Measurements from ENCODE around the gene HIVEP3. TPM values are rescaled to one million over a fixed set of nuclear protein-coding genes. Genes with fewer than 3 reads are reported as not detected.

The HIVEP3 gene
- total RNA-seq, 4 donors from 2014 or later = 5.3 to 17.3 (median 9.1) TPM

DNA sequence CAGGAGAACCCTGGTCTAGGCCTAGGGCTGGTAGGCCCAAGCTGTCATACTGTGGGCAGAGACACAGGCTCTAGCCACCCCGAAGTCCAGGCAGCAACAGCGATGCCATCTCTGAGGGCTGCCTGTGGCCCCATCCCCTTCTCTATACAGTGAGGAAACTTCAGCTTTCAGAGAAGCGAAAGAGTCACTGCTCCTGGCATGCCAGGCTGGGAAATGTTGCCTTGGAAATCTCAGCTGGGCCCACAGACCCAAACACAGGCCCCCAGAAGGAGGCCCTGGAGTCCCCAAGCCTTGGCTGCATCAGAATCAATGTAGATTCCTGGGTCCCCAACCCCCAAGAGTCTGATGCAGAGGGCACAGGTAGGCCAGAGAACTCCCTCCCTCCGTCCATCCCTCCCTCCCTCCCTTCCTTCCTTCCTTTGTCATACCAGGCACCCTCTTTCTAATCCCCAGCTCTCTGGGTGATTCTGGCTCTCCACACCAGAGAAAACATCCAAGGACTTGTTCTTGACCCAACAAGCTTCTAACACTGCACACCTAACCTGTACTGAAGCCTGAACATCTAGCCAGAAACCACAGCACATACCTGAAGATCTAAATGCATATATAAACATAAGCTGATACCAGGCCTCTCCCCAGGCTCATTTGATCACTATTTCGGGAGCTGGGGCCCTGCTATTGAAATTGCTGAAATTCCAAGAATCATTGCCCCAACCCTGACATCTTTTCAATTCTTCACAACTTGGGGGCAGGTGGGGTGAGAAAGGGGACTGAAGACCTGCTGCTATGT, 291.0 kb downstream of the HIVEP3 start:
- TF ChIP-seq POLR2A (IDR thresholded peaks at IDR 0.05) = no peak
- TF ChIP-seq, protein P1, sequence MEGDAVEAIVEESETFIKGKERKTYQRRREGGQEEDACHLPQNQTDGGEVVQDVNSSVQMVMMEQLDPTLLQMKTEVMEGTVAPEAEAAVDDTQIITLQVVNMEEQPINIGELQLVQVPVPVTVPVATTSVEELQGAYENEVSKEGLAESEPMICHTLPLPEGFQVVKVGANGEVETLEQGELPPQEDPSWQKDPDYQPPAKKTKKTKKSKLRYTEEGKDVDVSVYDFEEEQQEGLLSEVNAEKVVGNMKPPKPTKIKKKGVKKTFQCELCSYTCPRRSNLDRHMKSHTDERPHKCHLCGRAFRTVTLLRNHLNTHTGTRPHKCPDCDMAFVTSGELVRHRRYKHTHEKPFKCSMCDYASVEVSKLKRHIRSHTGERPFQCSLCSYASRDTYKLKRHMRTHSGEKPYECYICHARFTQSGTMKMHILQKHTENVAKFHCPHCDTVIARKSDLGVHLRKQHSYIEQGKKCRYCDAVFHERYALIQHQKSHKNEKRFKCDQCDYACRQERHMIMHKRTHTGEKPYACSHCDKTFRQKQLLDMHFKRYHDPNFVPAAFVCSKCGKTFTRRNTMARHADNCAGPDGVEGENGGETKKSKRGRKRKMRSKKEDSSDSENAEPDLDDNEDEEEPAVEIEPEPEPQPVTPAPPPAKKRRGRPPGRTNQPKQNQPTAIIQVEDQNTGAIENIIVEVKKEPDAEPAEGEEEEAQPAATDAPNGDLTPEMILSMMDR (IDR thresholded peaks at IDR 0.05) = no peak
- no peak overlapping the region for H3K4me3 ChIP-seq (ENCODE audit: low read depth, poor library complexity, severe bottlenecking)
- intact Hi-C loops (cut with DNase I; ENCODE audit: low total_unique reads) = no loop called here
- WGBS, 2 donors = 58 to 98% methylated on average over 5 of the region's 5 CpGs
- DNase-seq (ENCODE audit: low spot score in 2 of 2) = peak in 1 of 2 donors; percentile 58

DNA sequence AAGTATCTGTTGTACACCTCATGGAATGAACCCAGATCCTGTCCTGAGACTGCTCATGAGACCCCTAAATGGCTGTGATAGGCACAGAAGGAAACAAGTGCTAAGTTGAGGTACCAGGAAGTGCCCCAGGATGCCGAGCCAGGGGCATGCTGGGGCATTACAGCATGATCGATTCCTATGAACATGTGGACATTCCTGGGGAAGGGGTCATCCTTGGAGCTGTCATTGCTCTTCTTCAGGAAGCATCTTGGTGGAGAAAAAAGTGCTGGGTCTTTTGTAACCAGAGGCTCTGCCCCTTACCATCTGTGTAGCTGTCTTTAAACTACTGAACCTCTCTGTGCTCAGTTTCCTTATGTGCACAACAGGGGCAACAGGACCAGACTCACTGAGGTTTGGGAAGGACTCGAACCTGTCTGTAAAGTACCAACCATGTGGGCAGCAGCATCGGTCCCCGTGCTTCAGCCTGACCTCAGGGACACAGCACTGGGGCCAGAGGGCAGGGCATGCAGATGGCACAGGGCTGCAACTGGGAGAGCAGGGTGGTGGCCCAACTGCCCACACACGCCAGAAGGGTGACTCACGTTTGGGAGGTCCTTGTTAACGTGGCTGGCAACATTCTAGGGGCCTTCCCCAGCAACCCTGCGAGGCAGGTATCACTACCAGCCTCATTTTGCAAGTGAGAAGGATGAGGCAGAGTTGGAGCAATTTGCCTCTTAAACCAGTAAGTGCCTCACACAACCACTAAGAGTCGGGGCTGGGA, 291.9 kb downstream of the HIVEP3 start:
- 27 to 54% methylated on average over 9 to 10 of the region's 10 CpGs for WGBS, 2 donors
- peak in 1 of 2 donors; percentile 83 for DNase-seq (ENCODE audit: low spot score in 2 of 2)
- no peak overlapping the region for H3K4me3 ChIP-seq (ENCODE audit: low read depth, poor library complexity, severe bottlenecking)
- TF ChIP-seq, protein P1 (IDR thresholded peaks at IDR 0.05) = no peak
- no peak for TF ChIP-seq POLR2A (IDR thresholded peaks at IDR 0.05)
- intact Hi-C loops (cut with DNase I; ENCODE audit: low total_unique reads) = no loop called here

GRCh38 chr1:41626146-41626545, 292.6 kb downstream of the HIVEP3 start:
- intact Hi-C loops (cut with DNase I; ENCODE audit: low total_unique reads) = no loop called here
- 10 to 47% methylated on average over 8 to 10 of the region's 10 CpGs for WGBS, 2 donors
- peak in 1 of 2 donors; percentile 84 for DNase-seq (ENCODE audit: low spot score in 2 of 2)

GRCh38 chr1:41623736-41624135, 295.0 kb downstream of the HIVEP3 start:
- DNase-seq (ENCODE audit: low spot score in 2 of 2) = no peak
- no peak overlapping the region for H3K4me3 ChIP-seq (ENCODE audit: low read depth, poor library complexity, severe bottlenecking)
- TF ChIP-seq, protein P1 (IDR thresholded peaks at IDR 0.05) = no peak
- WGBS, 2 donors = 88 to 93% methylated on average over 10 of the region's 10 CpGs
- intact Hi-C loops (cut with DNase I; ENCODE audit: low total_unique reads) = no loop called here

More at GRCh38 chr1:41626146-41626545, 292.6 kb downstream of the HIVEP3 start:
- TF ChIP-seq, protein P1 (IDR thresholded peaks at IDR 0.05) = no peak
- TF ChIP-seq POLR2A (IDR thresholded peaks at IDR 0.05) = no peak
- H3K4me3 ChIP-seq (ENCODE audit: low read depth, poor library complexity, severe bottlenecking) = no peak overlapping the region

DNA sequence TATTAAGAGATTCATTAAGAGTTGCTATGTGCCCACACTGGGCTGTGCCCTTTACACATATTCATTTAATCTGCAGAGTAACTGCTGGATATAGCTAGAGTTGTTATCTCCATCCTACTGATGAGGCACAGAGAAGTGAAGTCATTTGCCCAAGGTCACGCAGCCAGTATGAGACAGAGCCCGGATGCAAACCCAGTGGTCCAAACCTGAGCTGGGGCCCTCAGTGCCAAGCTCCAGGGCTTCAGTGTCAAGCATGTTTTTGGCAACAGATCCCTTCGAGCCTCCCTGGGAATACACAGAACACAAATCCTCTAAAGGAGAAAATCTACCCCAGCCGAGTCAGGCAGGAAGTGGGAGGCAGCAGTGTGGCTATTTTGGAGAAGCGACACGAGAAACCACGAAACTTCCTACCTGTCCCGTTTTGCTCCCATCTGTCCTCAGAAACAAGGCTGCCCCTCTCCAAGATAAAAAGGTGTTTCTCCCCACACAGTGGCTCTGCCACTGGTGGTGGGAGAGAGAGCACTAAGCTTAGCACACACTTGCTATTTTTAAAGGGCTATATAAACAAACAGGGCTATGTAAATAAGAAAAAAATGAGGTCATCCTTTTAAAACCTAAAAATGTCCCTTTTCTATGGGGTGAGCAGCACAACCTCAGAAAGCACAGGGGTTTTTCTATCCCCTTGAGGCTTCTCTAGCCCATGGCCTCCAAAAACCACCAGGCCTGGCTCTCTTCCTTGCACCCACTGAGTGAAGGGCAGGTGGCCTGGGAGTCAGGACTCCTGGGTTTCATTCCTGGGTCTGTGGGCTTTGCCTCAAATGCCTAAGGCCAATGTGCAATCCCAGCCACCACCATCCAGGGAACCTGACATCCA, 295.6 kb downstream of the HIVEP3 start:
- no peak overlapping the region for H3K4me3 ChIP-seq (ENCODE audit: low read depth, poor library complexity, severe bottlenecking)
- DNase-seq (ENCODE audit: low spot score in 2 of 2) = no peak
- TF ChIP-seq, protein P1 (IDR thresholded peaks at IDR 0.05) = no peak
- no peak for TF ChIP-seq POLR2A (IDR thresholded peaks at IDR 0.05)
- WGBS, 2 donors = 76 to 79% methylated on average over 8 of the region's 8 CpGs
- intact Hi-C loops (cut with DNase I; ENCODE audit: low total_unique reads) = no loop called here

Measured in lower leg skin (tissue), 4 donors.